ENCODE measurements around the gene TUB.

GRCh38 chr11:8098361-8098760 is 17.4 kb downstream of the TUB start:
- TF ChIP-seq CTCF (IDR thresholded peaks at IDR 0.05) (no peak), ZBTB33 (IDR thresholded peaks at IDR 0.05; ENCODE audit: borderline replicate concordance, low read depth) (no peak), RXRA (IDR thresholded peaks at IDR 0.05; ENCODE audit: borderline replicate concordance, low read depth) (no peak), REST (IDR thresholded peaks at IDR 0.05; ENCODE audit: low read depth, low read length) (no peak), FOXM1 (IDR thresholded peaks at IDR 0.05; ENCODE audit: low read depth) (no peak), CHD2 (IDR thresholded peaks at IDR 0.05; ENCODE audit: low read length, partially characterized antibody) (no peak), RCOR1 (IDR thresholded peaks at IDR 0.05; ENCODE audit: low read length) (no peak), SMC3 (IDR thresholded peaks at IDR 0.05; ENCODE audit: low read depth, low read length) (no peak), JUND (IDR thresholded peaks at IDR 0.05) (no peak)

Measured in SK-N-SH (cell line).